ENCODE data around the gene ZSCAN9. TPM values are rescaled to one million over a fixed set of nuclear protein-coding genes. Genes with fewer than 3 reads are reported as not detected.

Gene ZSCAN9
- total and polyA plus RNA-seq, 9 of the 15 experiments (the other 6 are each of a cell fraction or from before 2014, with no cell fraction given), result 18.8 to 48.9 (median 28.7) TPM

- TF ChIP-seq ERF (CRISPR knock-in tag; IDR thresholded peaks at IDR 0.05) (peak; percentile 77; the same call in 1 of the 2 replicates), TBL1XR1 (IDR thresholded peaks at IDR 0.05; ENCODE audit: low read length in 2 of 2) (no peak; a peak in 1 of 4 replicates), ZNF143 (CRISPR knock-in tag; IDR thresholded peaks at IDR 0.05) (no peak), MTA1 (IDR thresholded peaks at IDR 0.05; ENCODE audit: borderline replicate concordance) (no peak), TCF3 (CRISPR knock-in tag; IDR thresholded peaks at IDR 0.05) (no peak), ELF2 (CRISPR knock-in tag; IDR thresholded peaks at IDR 0.05) (no peak), NRF1 (conservative IDR thresholded peaks at IDR 0.05 in 1 of 2, IDR thresholded peaks at IDR 0.05 in 1 of 2) (0 out of 4 replicates have a peak, but pooled peaks of 1 of the 2 experiments have one; percentile 33), HMG20A (CRISPR knock-in tag; conservative IDR thresholded peaks at IDR 0.05) (no peak), BCLAF1 (IDR thresholded peaks at IDR 0.05; ENCODE audit: borderline replicate concordance in 1 of 2, control insufficient read depth in 1 of 2, low read depth in 2 of 2, low read length in 1 of 2) (peak in 1 of 2 experiments; percentile 98; a peak in 2 of 4 replicates), HDAC2 (IDR thresholded peaks at IDR 0.05) (peak; percentile 47; the same call in 1 of the 2 replicates), RBM14 (IDR thresholded peaks at IDR 0.05; ENCODE audit: borderline replicate concordance, insufficient read depth, low read depth, low read length) (no peak), CLOCK (CRISPR knock-in tag; IDR thresholded peaks at IDR 0.05; ENCODE audit: borderline replicate concordance) (no peak), CBX8 (IDR thresholded peaks at IDR 0.05; ENCODE audit: borderline replicate concordance, extremely low read depth, low read depth, low read length, poor library complexity, severe bottlenecking) (no peak), ZSCAN32 (CRISPR knock-in tag; IDR thresholded peaks at IDR 0.05) (peak; percentile 67; the same call in 1 of the 2 replicates), NR1H2 (CRISPR knock-in tag; IDR thresholded peaks at IDR 0.05) (no peak)
- TF ChIP-seq, protein P1, sequence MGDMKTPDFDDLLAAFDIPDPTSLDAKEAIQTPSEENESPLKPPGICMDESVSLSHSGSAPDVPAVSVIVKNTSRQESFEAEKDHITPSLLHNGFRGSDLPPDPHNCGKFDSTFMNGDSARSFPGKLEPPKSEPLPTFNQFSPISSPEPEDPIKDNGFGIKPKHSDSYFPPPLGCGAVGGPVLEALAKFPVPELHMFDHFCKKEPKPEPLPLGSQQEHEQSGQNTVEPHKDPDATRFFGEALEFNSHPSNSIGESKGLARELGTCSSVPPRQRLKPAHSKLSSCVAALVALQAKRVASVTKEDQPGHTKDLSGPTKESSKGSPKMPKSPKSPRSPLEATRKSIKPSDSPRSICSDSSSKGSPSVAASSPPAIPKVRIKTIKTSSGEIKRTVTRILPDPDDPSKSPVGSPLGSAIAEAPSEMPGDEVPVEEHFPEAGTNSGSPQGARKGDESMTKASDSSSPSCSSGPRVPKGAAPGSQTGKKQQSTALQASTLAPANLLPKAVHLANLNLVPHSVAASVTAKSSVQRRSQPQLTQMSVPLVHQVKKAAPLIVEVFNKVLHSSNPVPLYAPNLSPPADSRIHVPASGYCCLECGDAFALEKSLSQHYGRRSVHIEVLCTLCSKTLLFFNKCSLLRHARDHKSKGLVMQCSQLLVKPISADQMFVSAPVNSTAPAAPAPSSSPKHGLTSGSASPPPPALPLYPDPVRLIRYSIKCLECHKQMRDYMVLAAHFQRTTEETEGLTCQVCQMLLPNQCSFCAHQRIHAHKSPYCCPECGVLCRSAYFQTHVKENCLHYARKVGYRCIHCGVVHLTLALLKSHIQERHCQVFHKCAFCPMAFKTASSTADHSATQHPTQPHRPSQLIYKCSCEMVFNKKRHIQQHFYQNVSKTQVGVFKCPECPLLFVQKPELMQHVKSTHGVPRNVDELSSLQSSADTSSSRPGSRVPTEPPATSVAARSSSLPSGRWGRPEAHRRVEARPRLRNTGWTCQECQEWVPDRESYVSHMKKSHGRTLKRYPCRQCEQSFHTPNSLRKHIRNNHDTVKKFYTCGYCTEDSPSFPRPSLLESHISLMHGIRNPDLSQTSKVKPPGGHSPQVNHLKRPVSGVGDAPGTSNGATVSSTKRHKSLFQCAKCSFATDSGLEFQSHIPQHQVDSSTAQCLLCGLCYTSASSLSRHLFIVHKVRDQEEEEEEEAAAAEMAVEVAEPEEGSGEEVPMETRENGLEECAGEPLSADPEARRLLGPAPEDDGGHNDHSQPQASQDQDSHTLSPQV (IDR thresholded peaks at IDR 0.05), result peak; percentile 62; the same call in 1 of the 2 replicates
Measured at GRCh38 chr6:28220257-28221133, 4.6 kb upstream of the ZSCAN9 start (continued).

Data from K562 (cell line).